Stomach (tissue), 9 donors: ENCODE data around the gene GNGT1. TPM values are rescaled to one million over a fixed set of nuclear protein-coding genes. Genes with fewer than 3 reads are reported as not detected.
"Not testable (repeated sequence)": the region's sequence is repeated elsewhere in the genome, so short reads cannot be mapped to it uniquely, and the experiment has no call there.

Source experiments
- DNase-seq, 2 donors: peaks; one replicate each; pipeline versions ENCODE4 v3.0.0 to v3.0.0-alpha.2; 2013 to 2019
- H3K27ac ChIP-seq, 5 donors: fragments of 200-600 bp in 4 of 5; sonication (generic) in 4 of 5; one replicate each; pipeline ENCODE4 v1.5.1; 2013 to 2019; ENCODE audit warnings: mild to moderate bottlenecking in 1 of 5, moderate library complexity in 1 of 5
- H3K27me3 ChIP-seq, 3 donors: fragments of 200-600 bp; sonication (generic); one replicate each; pipeline ENCODE4 v1.5.1; 2017 to 2019; ENCODE audit warnings: mixed run types in 1 of 3
- H3K36me3 ChIP-seq, 4 donors: fragments of 200-600 bp; sonication (generic); 1 replicate in 3 of 4; 2 replicates in 1 of 4; pipeline ENCODE4 v1.5.1; 2016 to 2019
- H3K4me1 ChIP-seq, 4 donors: fragments of 200-600 bp; sonication (generic); one replicate each; pipeline ENCODE4 v1.5.1; 2016 to 2019
- H3K4me3 ChIP-seq, 4 donors: fragments of 200-600 bp; sonication (generic) in 3 of 4; one replicate each; pipeline ENCODE4 v1.5.1; 2016 to 2019; ENCODE audit warnings: mild to moderate bottlenecking in 1 of 4
- H3K9me3 ChIP-seq, 4 donors: fragments of 200-600 bp; sonication (generic); one replicate each; pipeline ENCODE4 v1.5.1; 2016 to 2019
- EP300 ChIP-seq: sonication (generic); formaldehyde crosslinking; IDR thresholded peaks from one replicate; pipeline ENCODE4 v1.6.1; 2017; ENCODE audit warnings: antibody characterized with exemption
- POLR2A ChIP-seq, 4 donors: fragments of 450-650 bp; IDR thresholded peaks; one replicate each; pipeline ENCODE4 v1.6.1; 2016; ENCODE audit warnings: antibody characterized with exemption in 4 of 4, control low read depth in 2 of 4, mild to moderate bottlenecking in 1 of 4, moderate library complexity in 1 of 4
- POLR2AphosphoS5 ChIP-seq, 3 donors: sonication (generic); formaldehyde crosslinking; IDR thresholded peaks; one replicate each; pipeline ENCODE4 v1.6.1; 2016; ENCODE audit warnings: antibody characterized with exemption in 3 of 3
- WGBS, 5 donors: extraction: QIAGEN DNeasy Blood & Tissue Kit in 3 of 5; methylation state at CpG; one replicate each; pipeline versions ENCODE4 v1.1.5 to v1.1.7; 2013 to 2018; 5-methylcytosine and 5-hydroxymethylcytosine counted together
- intact Hi-C: fragments of 100-400 bp; cut with DNase I; formaldehyde crosslinking; loops from one replicate; pipeline ENCODE4 v1.15.1; 2023; ENCODE audit warnings: low total_unique reads
- polyA plus RNA-seq, 3 donors: library from polyadenylated mRNA; stranded (reverse); fragments of 200-250 nt; gene quantifications; one replicate each; pipeline ENCODE4 v1.2.3, GENCODE V29; 2013
- total RNA-seq, 5 donors: library from RNA; depleted of rRNA; stranded (reverse); fragments of >200 nt; gene quantifications; one replicate each; pipeline versions ENCODE4 v1.1.0 to v1.2.3, GENCODE V29; 2014 to 2016
- TF ChIP-seq, protein P1 (sequence below), 7 experiments: fragments of 450-650 bp in 4 of 7; fragments of 200-600 bp in 3 of 7; sonication (generic) in 3 of 7; IDR thresholded peaks; one replicate each; pipeline ENCODE4 v1.5.1; 2016 to 2019; ENCODE audit warnings: antibody characterized with exemption in 7 of 7, control low read depth in 2 of 7, mild to moderate bottlenecking in 1 of 7
- donor health status: healthy with polysubstance abuse.
- donor health status: Bipolar disorder and iron deficiency.
- donor health status: healthy.

GNGT1 gene
- total and polyA plus RNA-seq, 8 donors, result not detected

DNA sequence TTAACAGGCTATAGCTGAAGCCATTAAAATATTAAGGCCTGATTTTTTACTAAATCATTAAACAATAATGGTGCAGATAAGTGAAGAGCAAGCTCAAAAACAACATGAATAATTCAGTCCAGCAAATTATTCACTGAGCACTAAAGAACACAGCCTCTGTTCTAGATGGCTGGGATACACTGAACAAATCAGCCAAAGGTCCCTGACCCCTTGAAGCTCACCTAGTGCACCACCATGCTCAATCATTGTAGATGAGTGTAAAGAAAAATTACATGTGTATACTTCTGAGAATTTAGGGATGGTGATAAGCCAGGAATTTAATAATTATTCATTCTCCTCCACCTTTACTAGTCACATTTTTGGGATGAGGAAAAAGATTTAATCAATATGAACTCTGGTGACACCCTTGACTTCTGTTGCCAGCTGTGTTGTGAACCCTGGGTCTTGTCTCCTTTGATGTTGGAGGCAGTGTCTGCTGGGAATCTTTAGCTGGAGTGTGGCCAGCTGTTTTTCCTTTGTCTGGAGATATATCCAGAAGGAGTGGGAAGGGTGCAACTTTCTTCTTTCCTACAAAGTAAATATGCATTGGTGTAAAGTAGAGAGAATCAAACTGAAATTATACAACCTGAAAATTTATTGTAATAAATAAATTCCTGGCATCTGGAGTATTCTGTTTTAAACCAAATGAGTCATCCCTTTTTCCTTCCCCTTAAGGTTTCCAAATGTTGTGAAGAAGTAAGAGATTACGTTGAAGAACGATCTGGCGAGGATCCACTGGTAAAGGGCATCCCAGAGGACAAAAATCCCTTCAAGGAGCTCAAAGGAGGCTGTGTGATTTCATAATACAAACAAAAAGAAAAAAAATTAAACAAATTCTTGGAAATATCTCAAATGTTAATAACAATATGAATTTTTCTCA is 4.0 kb downstream of the GNGT1 start:
- Histone ChIP-seq H3K4me3 (no peak overlapping the region), H3K27me3 (no peaks in the 10 kb centered on the region), H3K36me3 (no peaks in the 10 kb centered on the region), H3K9me3 (no peaks in the 10 kb centered on the region), H3K27ac (peak overlapping the region in 2 of 5 donors; percentile 42 to 68), H3K4me1 (peaks cover 0 to 11% (median 3%) of the 10 kb centered on the region in 4 donors)
- intact Hi-C loops, result no loop called here
- TF ChIP-seq POLR2AphosphoS5 (IDR thresholded peaks at IDR 0.05) (no peak), EP300 (no peak), POLR2A (IDR thresholded peaks at IDR 0.05) (no peak)
- TF ChIP-seq, protein P1, sequence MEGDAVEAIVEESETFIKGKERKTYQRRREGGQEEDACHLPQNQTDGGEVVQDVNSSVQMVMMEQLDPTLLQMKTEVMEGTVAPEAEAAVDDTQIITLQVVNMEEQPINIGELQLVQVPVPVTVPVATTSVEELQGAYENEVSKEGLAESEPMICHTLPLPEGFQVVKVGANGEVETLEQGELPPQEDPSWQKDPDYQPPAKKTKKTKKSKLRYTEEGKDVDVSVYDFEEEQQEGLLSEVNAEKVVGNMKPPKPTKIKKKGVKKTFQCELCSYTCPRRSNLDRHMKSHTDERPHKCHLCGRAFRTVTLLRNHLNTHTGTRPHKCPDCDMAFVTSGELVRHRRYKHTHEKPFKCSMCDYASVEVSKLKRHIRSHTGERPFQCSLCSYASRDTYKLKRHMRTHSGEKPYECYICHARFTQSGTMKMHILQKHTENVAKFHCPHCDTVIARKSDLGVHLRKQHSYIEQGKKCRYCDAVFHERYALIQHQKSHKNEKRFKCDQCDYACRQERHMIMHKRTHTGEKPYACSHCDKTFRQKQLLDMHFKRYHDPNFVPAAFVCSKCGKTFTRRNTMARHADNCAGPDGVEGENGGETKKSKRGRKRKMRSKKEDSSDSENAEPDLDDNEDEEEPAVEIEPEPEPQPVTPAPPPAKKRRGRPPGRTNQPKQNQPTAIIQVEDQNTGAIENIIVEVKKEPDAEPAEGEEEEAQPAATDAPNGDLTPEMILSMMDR (IDR thresholded peaks at IDR 0.05), result no peak
- 33 to 63% (median 49%) methylated on average over 3 of the region's 3 CpGs for WGBS, 5 donors
- DNase-seq, result peak in 1 of 2 donors; percentile 47

DNA sequence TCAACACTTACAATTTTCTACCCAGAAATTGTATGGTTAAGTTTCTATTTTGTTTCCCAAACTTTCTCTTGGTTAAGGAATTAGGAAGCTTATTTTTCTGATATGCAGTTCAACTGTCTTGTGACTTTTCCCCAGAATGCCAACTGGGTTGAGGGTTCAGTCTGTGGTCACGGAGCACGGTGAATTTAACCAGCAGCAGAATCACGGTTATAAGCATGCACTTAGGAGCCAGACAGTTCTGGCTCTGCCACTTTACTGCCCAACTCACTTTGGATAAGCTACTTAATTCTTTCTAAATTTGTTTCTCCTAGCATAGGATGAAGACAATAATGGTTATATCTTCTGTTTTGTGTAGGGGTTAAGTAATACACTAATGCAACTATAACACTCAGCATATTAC is 4.9 kb downstream of the GNGT1 start:
- H3K27ac ChIP-seq, result peak overlapping the region in 2 of 5 donors; percentile 42 to 68
- 36 to 78% (median 64%) methylated on average over 2 to 3 of the region's 3 CpGs for WGBS, 5 donors
- H3K27me3 ChIP-seq, H3K9me3 ChIP-seq, H3K4me3 ChIP-seq, DNase-seq, H3K36me3 ChIP-seq, intact Hi-C loops: not testable (repeated sequence)
- H3K4me1 ChIP-seq, result peaks cover 0 to 11% (median 3%) of the 10 kb centered on the region in 4 donors

DNA sequence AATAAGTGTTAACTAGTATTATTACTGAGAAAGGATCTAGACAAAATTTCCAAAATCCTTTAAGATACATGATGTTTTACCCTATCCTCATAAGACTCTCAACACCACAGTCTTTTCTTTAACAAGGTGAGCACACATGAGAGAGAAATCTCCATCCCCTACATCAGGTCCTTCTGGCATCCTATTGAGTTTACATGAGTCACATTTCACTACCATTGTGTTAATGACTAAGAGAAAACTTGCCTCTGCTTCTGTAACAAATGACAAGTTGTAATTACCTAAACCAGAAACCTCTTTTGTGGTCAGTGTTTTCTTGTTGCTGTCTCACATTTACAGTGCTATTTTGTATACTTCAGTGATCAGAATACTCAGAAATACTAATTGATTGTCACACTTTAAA is 5.3 kb downstream of the GNGT1 start:
- intact Hi-C loops, H3K36me3 ChIP-seq, DNase-seq, H3K4me3 ChIP-seq, H3K9me3 ChIP-seq, H3K27me3 ChIP-seq, H3K27ac ChIP-seq: not testable (repeated sequence)
- peaks cover 0 to 11% (median 3%) of the 10 kb centered on the region in 4 donors for H3K4me1 ChIP-seq

DNA sequence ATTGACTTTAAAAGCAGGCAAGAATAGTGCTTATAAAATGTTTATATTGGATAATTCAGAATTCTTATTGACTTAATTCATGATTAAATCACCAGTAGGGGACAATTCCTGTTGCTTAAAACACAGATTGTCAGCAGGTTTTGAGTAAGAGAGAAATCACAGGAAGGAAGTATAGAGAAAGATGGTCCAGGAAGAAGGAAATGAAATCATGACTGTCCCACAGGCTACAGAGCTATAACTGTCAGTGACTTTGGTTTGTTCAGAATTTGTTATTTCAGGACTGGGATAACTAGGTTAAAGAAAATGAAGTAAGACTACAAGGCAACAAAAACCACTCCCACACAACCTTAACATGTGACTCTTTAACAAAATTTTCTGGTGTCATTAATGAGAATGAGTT is 6.8 kb downstream of the GNGT1 start:
- intact Hi-C loops, result no loop called here
- Histone ChIP-seq H3K4me1 (peaks cover 0 to 11% (median 3%) of the 10 kb centered on the region in 4 donors), H3K9me3 (no peaks in the 10 kb centered on the region), H3K27ac (peak overlapping the region in 1 of 5 donors; percentile 59), H3K36me3 (no peaks in the 10 kb centered on the region), H3K27me3 (no peaks in the 10 kb centered on the region), H3K4me3 (no peak overlapping the region)
- DNase-seq, result no peak
- TF ChIP-seq, protein P1 (IDR thresholded peaks at IDR 0.05), result no peak
- TF ChIP-seq POLR2AphosphoS5 (IDR thresholded peaks at IDR 0.05), result no peak
- TF ChIP-seq POLR2A (IDR thresholded peaks at IDR 0.05), result no peak
- no peak for TF ChIP-seq EP300

DNA sequence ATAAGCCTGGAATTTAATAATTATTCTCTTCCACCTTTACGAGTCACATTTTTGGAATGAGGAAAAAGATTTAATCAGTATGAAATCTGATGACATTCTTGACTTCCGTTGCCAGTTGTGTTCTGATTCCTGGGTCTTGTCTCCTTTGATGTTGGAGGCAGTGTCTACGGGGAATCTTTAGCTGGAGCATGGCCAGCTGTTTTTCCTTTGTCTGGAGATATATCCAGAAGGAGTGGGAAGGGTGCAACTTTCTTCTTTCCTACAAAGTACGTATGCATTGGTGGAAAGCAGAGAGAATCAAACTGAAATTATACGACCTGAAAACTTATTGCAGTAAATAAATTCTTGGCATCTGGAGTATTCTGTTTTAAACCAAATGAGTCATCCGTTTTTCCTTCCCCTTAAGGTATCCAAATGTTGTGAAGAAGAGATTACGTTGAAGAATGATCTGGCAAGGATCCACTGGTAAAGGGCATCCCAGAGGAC is 8.3 kb downstream of the GNGT1 start:
- Histone ChIP-seq H3K27ac (peak overlapping the region in 3 of 5 donors; percentile 18 to 61 (median 59)), H3K36me3 (no peaks in the 10 kb centered on the region), H3K4me3 (no peak overlapping the region), H3K4me1 (peaks cover 0 to 11% (median 3%) of the 10 kb centered on the region in 4 donors), H3K9me3 (no peaks in the 10 kb centered on the region), H3K27me3 (no peaks in the 10 kb centered on the region)
- TF ChIP-seq POLR2AphosphoS5 (IDR thresholded peaks at IDR 0.05), result no peak
- no peak for TF ChIP-seq POLR2A (IDR thresholded peaks at IDR 0.05)
- TF ChIP-seq, protein P1 (IDR thresholded peaks at IDR 0.05), result no peak
- no peak for TF ChIP-seq EP300
- 40 to 57% (median 54%) methylated on average over 7 of the region's 7 CpGs for WGBS, 5 donors
- intact Hi-C loops, result no loop called here
- peak in 1 of 2 donors; percentile 24 for DNase-seq

DNA sequence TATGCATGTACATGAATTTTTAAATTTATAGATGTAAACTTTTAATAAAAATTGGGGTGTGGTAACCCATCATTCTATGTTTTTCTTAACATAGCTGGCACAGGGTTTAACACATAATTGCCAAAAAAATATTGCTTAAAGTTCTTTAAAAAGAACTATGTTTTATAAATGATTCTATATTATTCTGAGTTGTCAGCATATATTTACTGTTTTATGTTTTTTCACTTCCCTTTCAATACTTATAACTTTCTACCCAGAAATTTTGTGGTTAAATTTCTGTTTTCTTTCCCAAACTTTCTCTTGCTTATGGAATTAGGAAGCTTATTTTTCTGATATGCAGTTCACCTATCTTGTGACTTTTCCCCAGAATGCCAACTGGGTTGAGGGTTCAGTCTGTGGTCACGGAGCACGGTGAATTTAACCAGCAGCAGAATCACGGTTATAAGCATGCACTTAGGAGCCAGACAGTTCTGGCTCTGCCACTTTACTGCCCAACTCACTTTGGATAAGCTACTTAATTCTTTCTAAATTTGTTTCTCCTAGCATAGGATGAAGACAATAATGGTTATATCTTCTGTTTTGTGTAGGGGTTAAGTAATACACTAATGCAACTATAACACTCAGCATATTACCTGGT is 9.0 kb downstream of the GNGT1 start:
- H3K36me3 ChIP-seq, H3K27me3 ChIP-seq, H3K9me3 ChIP-seq, intact Hi-C loops, H3K4me1 ChIP-seq, DNase-seq, H3K4me3 ChIP-seq: not testable (repeated sequence)
- H3K27ac ChIP-seq, result peak overlapping the region in 1 of 5 donors; percentile 59
- WGBS, 5 donors, result 49 to 88% (median 78%) methylated on average over 2 to 3 of the region's 3 CpGs

DNA sequence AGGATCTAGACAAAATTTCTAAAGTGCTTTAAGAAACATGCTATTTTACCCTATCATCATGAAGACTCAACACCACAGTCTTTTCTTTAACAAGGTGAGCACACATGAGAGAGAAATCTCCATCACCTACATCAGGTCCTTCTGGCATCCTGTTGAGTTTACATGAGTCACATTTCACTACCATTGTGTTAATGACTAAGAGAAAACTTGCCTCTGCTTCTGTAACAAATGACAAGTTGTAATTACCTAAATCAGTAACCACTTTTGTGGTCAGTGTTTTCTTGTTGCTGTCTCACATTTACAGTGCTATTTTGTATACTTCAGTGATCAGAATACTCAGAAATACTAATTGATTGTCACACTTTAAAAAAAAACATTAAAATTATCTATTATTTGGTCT is 9.5 kb downstream of the GNGT1 start:
- intact Hi-C loops, H3K36me3 ChIP-seq, H3K4me1 ChIP-seq, H3K9me3 ChIP-seq, H3K27me3 ChIP-seq, DNase-seq, H3K4me3 ChIP-seq: not testable (repeated sequence)
- peak overlapping the region in 1 of 5 donors; percentile 49 for H3K27ac ChIP-seq

DNA sequence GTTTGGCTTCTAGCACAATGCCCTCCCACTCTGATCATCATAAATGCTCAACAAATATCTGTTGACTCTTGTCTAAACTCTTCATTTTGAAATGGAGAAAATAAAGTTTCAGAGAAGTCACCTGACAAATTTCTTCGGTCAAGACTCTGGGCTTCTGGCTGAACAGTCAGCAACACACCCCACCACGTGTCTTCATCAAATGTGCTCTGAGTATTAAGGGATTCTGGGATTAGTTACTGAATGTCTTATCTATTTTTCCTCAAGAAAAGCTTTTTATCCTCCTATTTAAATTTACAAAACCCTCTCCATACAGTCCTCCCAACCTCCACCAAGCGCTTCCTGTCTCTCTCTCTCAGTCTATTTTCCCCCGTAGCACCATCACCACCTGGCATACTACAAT is 9.9 kb downstream of the GNGT1 start:
- H3K27ac ChIP-seq, H3K4me3 ChIP-seq, intact Hi-C loops, DNase-seq, H3K36me3 ChIP-seq, H3K9me3 ChIP-seq, H3K27me3 ChIP-seq: not testable (repeated sequence)
- peaks cover 4 to 12% (median 7%) of the 10 kb centered on the region in 4 donors for H3K4me1 ChIP-seq
- 60 to 73% (median 73%) methylated on average over 4 of the region's 4 CpGs for WGBS, 5 donors
